ENCODE data around the gene DCLK1. TPM values are rescaled to one million over a fixed set of nuclear protein-coding genes. Genes with fewer than 3 reads are reported as not detected.
"Not testable (repeated sequence)": the region's sequence is repeated elsewhere in the genome, so short reads cannot be mapped to it uniquely, and the experiment has no call there.

The DCLK1 gene
- total and polyA plus RNA-seq, 12 donors: 0.68 to 22.6 (median 2.3) TPM

DNA sequence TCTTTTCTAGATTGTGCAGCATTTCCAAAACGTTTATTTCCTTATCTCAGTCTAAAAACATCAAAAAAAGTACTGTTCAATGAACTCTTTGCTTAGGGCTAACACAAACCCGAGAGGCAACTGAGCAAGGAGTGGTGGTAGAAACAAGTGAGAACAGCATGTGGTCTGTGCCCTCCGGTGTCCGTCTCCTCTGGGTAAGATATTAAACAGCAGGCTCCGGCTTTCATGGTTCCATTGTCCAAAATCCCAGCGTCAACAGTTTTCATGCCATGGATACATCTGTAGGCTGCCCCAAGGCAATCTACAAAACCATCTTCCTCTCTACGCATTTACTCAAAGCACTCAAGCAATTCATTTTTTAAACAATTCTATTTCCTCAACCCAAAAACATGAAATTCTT is 22.8 kb downstream of the DCLK1 start:
- Histone ChIP-seq H3K27ac (no peak overlapping the region), H3K4me3 (no peak overlapping the region), H3K9me3 (replicated peaks in 1 of 3) (no peaks in the 10 kb centered on the region), H3K36me3 (replicated peaks in 1 of 2) (no peaks in the 10 kb centered on the region), H3K27me3 (no peaks in the 10 kb centered on the region), H3K4me1 (replicated peaks in 1 of 2) (peaks cover 0 to 6% of the 10 kb centered on the region in 2 donors)
- WGBS, 4 donors: 74 to 81% (median 79%) methylated on average over 7 of the region's 7 CpGs
- intact Hi-C loops (cut with DNase I): no loop called here
- no peak for TF ChIP-seq POLR2A (IDR thresholded peaks at IDR 0.05)
- TF ChIP-seq, protein P1, sequence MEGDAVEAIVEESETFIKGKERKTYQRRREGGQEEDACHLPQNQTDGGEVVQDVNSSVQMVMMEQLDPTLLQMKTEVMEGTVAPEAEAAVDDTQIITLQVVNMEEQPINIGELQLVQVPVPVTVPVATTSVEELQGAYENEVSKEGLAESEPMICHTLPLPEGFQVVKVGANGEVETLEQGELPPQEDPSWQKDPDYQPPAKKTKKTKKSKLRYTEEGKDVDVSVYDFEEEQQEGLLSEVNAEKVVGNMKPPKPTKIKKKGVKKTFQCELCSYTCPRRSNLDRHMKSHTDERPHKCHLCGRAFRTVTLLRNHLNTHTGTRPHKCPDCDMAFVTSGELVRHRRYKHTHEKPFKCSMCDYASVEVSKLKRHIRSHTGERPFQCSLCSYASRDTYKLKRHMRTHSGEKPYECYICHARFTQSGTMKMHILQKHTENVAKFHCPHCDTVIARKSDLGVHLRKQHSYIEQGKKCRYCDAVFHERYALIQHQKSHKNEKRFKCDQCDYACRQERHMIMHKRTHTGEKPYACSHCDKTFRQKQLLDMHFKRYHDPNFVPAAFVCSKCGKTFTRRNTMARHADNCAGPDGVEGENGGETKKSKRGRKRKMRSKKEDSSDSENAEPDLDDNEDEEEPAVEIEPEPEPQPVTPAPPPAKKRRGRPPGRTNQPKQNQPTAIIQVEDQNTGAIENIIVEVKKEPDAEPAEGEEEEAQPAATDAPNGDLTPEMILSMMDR (IDR thresholded peaks at IDR 0.05): no peak
- DNase-seq: no peak

DNA sequence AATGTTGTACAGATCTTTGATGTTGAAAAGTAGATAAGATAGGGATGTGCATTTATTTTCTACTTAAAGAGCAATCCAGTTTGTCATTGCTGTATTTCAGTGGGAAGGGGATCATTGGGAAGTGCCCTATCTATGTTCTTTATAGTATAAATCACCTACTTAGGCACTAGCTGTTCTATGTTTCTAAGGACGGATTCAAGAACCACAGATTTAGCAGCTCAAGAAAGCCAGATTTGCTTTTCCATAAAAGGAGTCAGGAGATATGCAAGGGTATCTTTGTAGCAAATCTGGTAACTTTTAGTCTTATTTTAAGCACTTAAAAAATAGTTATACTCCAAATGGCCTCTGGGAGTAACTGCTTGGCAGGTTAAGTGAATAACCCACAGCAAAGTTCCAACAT is 23.7 kb downstream of the DCLK1 start:
- TF ChIP-seq, protein P1 (IDR thresholded peaks at IDR 0.05): no peak
- TF ChIP-seq POLR2A (IDR thresholded peaks at IDR 0.05): no peak
- no peaks in the 10 kb centered on the region for H3K36me3 ChIP-seq (replicated peaks in 1 of 2)
- no peaks in the 10 kb centered on the region for H3K27me3 ChIP-seq
- intact Hi-C loops (cut with DNase I): no loop called here
- H3K4me3 ChIP-seq: no peak overlapping the region
- no peaks in the 10 kb centered on the region for H3K9me3 ChIP-seq (replicated peaks in 1 of 3)
- no peaks in the 10 kb centered on the region for H3K4me1 ChIP-seq (replicated peaks in 1 of 2)
- WGBS, 4 donors: 74 to 83% (median 81%) methylated on average over 1 of the region's 1 CpG
- DNase-seq: no peak
- H3K27ac ChIP-seq: no peak overlapping the region

DNA sequence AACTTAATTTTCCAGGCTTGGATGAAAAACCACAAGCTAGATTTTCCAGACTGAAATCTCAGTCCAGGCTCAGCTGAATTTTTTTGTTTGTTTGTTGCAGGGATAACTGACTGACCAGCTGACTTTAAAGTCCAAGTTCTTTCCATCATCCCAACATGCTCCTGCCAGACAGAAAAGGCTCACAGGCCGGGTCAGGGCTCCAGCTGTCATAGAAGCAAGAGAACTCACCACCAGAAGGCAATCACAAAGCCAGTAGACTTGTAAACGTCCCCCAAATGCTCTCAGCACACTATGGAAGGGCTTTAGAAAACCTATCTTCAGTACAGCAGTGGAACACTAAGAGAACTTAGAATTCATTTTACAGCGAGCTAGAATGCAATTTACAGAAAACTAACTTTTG is 25.5 kb downstream of the DCLK1 start:
- Histone ChIP-seq H3K36me3 (replicated peaks in 1 of 2) (no peaks in the 10 kb centered on the region), H3K4me3 (no peak overlapping the region), H3K4me1 (replicated peaks in 1 of 2) (no peaks in the 10 kb centered on the region), H3K9me3 (replicated peaks in 1 of 3) (no peaks in the 10 kb centered on the region), H3K27me3 (no peaks in the 10 kb centered on the region), H3K27ac (no peak overlapping the region)
- 44 to 63% (median 56%) methylated on average over 3 of the region's 3 CpGs for whole genome bisulfite sequencing, 4 donors
- TF ChIP-seq, protein P1 (IDR thresholded peaks at IDR 0.05): no peak
- TF ChIP-seq POLR2A (IDR thresholded peaks at IDR 0.05): no peak
- no peak for DNase-seq
- intact Hi-C loops (cut with DNase I): no loop called here

DNA sequence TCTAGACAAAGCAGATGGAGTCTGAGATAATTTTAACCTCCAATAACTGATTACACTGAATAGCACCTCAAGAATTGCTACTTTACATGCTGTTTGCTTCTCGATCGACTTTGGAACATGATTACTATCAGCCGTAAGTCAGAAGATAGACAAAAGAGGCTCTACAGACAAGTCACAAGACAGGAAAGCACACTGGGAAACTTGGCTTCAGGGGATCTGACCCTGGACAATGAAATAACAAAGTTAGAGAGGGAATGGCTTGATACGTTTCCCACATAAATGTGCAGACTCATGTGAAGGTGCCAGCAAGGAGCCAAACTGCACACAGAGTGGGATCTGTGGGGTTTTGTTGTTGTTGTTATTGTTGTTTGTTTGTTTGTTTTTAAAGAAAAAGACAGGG is 28.5 kb downstream of the DCLK1 start:
- TF ChIP-seq, protein P1 (IDR thresholded peaks at IDR 0.05): no peak
- no peak for TF ChIP-seq POLR2A (IDR thresholded peaks at IDR 0.05)

DNA sequence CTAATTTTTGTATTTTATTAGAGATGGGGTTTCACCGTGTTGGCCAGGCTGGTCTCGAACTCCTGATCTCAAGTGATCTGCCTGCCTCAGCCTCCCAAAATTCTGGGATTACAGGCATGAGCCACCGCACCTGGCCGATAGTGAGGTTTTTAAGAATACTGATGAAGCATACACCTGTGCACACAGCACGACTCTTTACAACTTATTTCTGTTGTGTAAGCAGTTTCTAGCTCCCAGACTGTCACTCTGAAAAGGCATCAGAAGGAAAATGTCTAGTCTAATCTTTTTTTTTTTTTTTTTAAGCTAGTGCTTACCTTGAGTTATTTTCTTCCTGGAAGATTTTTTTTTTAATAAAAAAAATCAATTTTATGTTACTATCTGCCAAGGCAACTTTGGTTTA is 29.3 kb downstream of the DCLK1 start:
- H3K4me1 ChIP-seq (replicated peaks in 1 of 2); H3K4me3 ChIP-seq; H3K27ac ChIP-seq; H3K36me3 ChIP-seq (replicated peaks in 1 of 2); H3K9me3 ChIP-seq (replicated peaks in 1 of 3); DNase-seq; intact Hi-C loops (cut with DNase I); H3K27me3 ChIP-seq: not testable (repeated sequence)
- 85 to 95% (median 88%) methylated on average over 5 of the region's 5 CpGs for WGBS, 4 donors

More for the DNA sequence above, 28.5 kb downstream of the DCLK1 start:
- Histone ChIP-seq H3K9me3 (replicated peaks in 1 of 3) (no peaks in the 10 kb centered on the region), H3K4me3 (no peak overlapping the region), H3K4me1 (replicated peaks in 1 of 2) (no peaks in the 10 kb centered on the region), H3K27ac (no peak overlapping the region), H3K27me3 (no peaks in the 10 kb centered on the region), H3K36me3 (replicated peaks in 1 of 2) (no peaks in the 10 kb centered on the region)
- intact Hi-C loops (cut with DNase I): no loop called here
- no peak for DNase-seq
- 67 to 71% (median 71%) methylated on average over 4 of the region's 4 CpGs for WGBS, 4 donors

All from adrenal gland (tissue), 12 donors.